K562 (cell line): ENCODE results near the gene GLDC. TPM values are rescaled to one million over a fixed set of nuclear protein-coding genes. Genes with fewer than 3 reads are reported as not detected.

Experiments
- ATAC-seq: fragments of 200-7000 bp; cut with Tn5 transposase; 3 replicates; pipeline ENCODE4 v1.9.1; 2020; ENCODE audit warnings: moderate library complexity
- BruUV-seq: library from RNA; stranded (reverse); fragments of 400-500 nt; replicated peaks from 2 replicates; lab custom pipeline; 2021; lab: Mats Ljungman, UMichigan
- CTCF ChIA-PET: fragments of 300-600 bp; formaldehyde crosslinking; extraction: SDS; loops from one replicate; lab custom pipeline; 2021; ENCODE audit warnings: low intra/inter-chr PET ratio; lab: Yijun Ruan, JAX
- POLR2A ChIA-PET: fragments of 300-600, 350-650 bp; sonication (Branson Sonifier 250); formaldehyde crosslinking; extraction: SDS; loops from one replicate; lab custom pipeline; 2021; ENCODE audit warnings: antibody characterized with exemption, inconsistent platforms; lab: Yijun Ruan, JAX
- DNase-seq, 4 experiments: peaks; one replicate each; pipeline versions ENCODE4 v3.0.0 to v3.0.0-alpha.2; 2011 to 2018; ENCODE audit warnings: low spot score in 3 of 4, mixed read lengths in 3 of 4; ENCODE audit errors: extremely low read depth in 1 of 4
- FAIRE-seq: peaks from 2 replicates; lab custom pipeline; 2011; peaks lifted over from hg19 to GRCh38; lab: Jason Lieb, UNC
- H2AFZ ChIP-seq: 2 replicates; pipeline ENCODE4 v1.6.0; 2011; ENCODE audit warnings: low read depth, low read length, control low read depth, inconsistent platforms
- H3K27ac ChIP-seq: fragments of 200-600 bp; 3 replicates; pipeline ENCODE4 v1.8.0; 2011; ENCODE audit warnings: low read depth, mild to moderate bottlenecking, control low read depth, inconsistent platforms, low read length, moderate library complexity, mixed read lengths; ENCODE audit errors: extremely low read depth
- H3K27me3 ChIP-seq, 2 experiments: fragments of 300-600 bp in 1 of 2; 2 replicates in 1 of 2; 3 replicates in 1 of 2; pipeline versions ENCODE4 v1.6.0 to v1.8.0; 2011; ENCODE audit warnings: inconsistent platforms in 2 of 2, low read length in 2 of 2, mild to moderate bottlenecking in 1 of 2, mixed read lengths in 1 of 2, moderate library complexity in 1 of 2; ENCODE audit not compliant: control insufficient read depth in 2 of 2, insufficient read depth in 2 of 2
- H3K36me3 ChIP-seq: fragments of 300-600 bp; 3 replicates; pipeline ENCODE4 v1.8.0; 2011; ENCODE audit warnings: mild to moderate bottlenecking, low read length, inconsistent platforms; ENCODE audit not compliant: control insufficient read depth, insufficient read depth
- H3K4me1 ChIP-seq, 2 experiments: fragments of 200-600 bp in 1 of 2; replicated peaks in 1 of 2; 2 replicates in 1 of 2; 3 replicates in 1 of 2; pipeline versions ENCODE4 v1.5.1 to v1.8.0; 2011; ENCODE audit warnings: inconsistent platforms in 2 of 2, low read length in 2 of 2, mild to moderate bottlenecking in 1 of 2, mixed read lengths in 1 of 2, moderate library complexity in 1 of 2; ENCODE audit not compliant: control insufficient read depth in 2 of 2, insufficient read depth in 2 of 2
- H3K4me2 ChIP-seq: 2 replicates; pipeline ENCODE4 v1.6.1; 2011; ENCODE audit warnings: low read length, control low read depth, inconsistent platforms, mixed read lengths; ENCODE audit not compliant: insufficient read depth
- H3K4me3 ChIP-seq: fragments of 200-600 bp; sonication (generic), shearing (Covaris generic); 2 replicates; pipeline ENCODE4 v1.5.1; 2016; ENCODE audit warnings: control low read depth, inconsistent platforms
- H3K79me2 ChIP-seq: fragments of 200-600 bp; 3 replicates; pipeline ENCODE4 v1.8.0; 2011; ENCODE audit warnings: low read length, inconsistent platforms; ENCODE audit not compliant: control insufficient read depth, insufficient read depth
- H3K9ac ChIP-seq, 2 experiments: 2 replicates each; pipeline versions ENCODE4 v1.6.0 to v1.6.1; 2011; ENCODE audit warnings: low read depth in 2 of 2, low read length in 2 of 2, control low read depth in 1 of 2, inconsistent platforms in 1 of 2, mild to moderate bottlenecking in 1 of 2, mixed read lengths in 1 of 2; ENCODE audit not compliant: insufficient read depth in 1 of 2
- H3K9me1 ChIP-seq: one replicate; pipeline ENCODE4 v1.6.0; 2011; ENCODE audit warnings: inconsistent platforms, mild to moderate bottlenecking, low read length, moderate library complexity; ENCODE audit not compliant: control insufficient read depth, insufficient read depth
- H3K9me3 ChIP-seq: replicated peaks from 2 replicates; pipeline ENCODE4 v1.5.1; 2011; ENCODE audit warnings: low read depth, low read length, inconsistent platforms; ENCODE audit not compliant: control insufficient read depth, insufficient read depth
- H4K20me1 ChIP-seq: replicated peaks from 2 replicates; pipeline ENCODE4 v1.6.1; 2011; ENCODE audit warnings: low read length, inconsistent platforms, mixed read lengths; ENCODE audit not compliant: control insufficient read depth, insufficient read depth
- BHLHE40 ChIP-seq: IDR thresholded peaks from 2 replicates; pipeline ENCODE4 v1.6.1; 2011; ENCODE audit warnings: low read length, improper control_type of control experiment
- CCNT2 ChIP-seq: IDR thresholded peaks from 2 replicates; pipeline ENCODE4 v1.6.1; 2011; ENCODE audit warnings: borderline replicate concordance, low read depth, mild to moderate bottlenecking, moderate library complexity, mixed read lengths, low read length; ENCODE audit not compliant: insufficient read length; ENCODE audit errors: extremely low read depth
- ETV1 ChIP-seq: fragments of 450-650 bp; conservative IDR thresholded peaks from 2 replicates; pipeline ENCODE4 v1.6.1; 2016; ENCODE audit warnings: missing genetic modification characterization, control low read depth, low read depth, missing compliant biosample characterization
- FOSL1 ChIP-seq: fragments of 200-800 bp; sonication (Bioruptor generic); conservative IDR thresholded peaks from 2 replicates; pipeline ENCODE4 v1.6.1; 2016; ENCODE audit warnings: missing genetic modification characterization, missing compliant biosample characterization
- HNRNPLL ChIP-seq: fragments of 200-400 bp; formaldehyde crosslinking; IDR thresholded peaks from 2 replicates; pipeline ENCODE4 v1.6.1; 2017; ENCODE audit warnings: low read length, low read depth, mild to moderate bottlenecking; ENCODE audit not compliant: poor library complexity, severe bottlenecking
- MCM3 ChIP-seq: fragments of 450-650 bp; IDR thresholded peaks from 2 replicates; pipeline ENCODE4 v1.6.1; 2016
- PTBP1 ChIP-seq: fragments of 200-400 bp; formaldehyde crosslinking; IDR thresholded peaks from 2 replicates; pipeline ENCODE4 v1.6.1; 2017; ENCODE audit warnings: low read depth, low read length
- ZNF639 ChIP-seq, 2 experiments: fragments of 200-800 bp in 1 of 2; sonication (Bioruptor generic) in 1 of 2; sonication (generic) in 1 of 2; formaldehyde crosslinking in 1 of 2; IDR thresholded peaks in 1 of 2; conservative IDR thresholded peaks in 1 of 2; 2 replicates each; pipeline versions ENCODE4 v1.5.0 to v1.6.1; 2016 to 2020; ENCODE audit warnings: missing compliant biosample characterization in 1 of 2, missing genetic modification characterization in 1 of 2, missing genetic modification reagents in 1 of 2
- WGBS: fragments of 100-300 bp; shearing (Covaris generic); methylation state at CpG from one replicate; pipeline ENCODE4 v1.1.6; 2016; ENCODE audit warnings: low coverage, mixed read lengths; ENCODE audit not compliant: insufficient coverage; ENCODE audit errors: missing lambda C conversion rate; 5-methylcytosine and 5-hydroxymethylcytosine counted together
- in situ Hi-C: fragments of 300-500 bp; cut with MboI; formaldehyde crosslinking; loops from 4 replicates; pipeline ENCODE4 v1.15.0; 2018; ENCODE audit warnings: inconsistent platforms, mixed read lengths
- intact Hi-C: fragments of 100-400 bp; cut with micrococcal nuclease; formaldehyde crosslinking; loops from 2 replicates; pipeline ENCODE4 v1.14.2; 2022
- polyA plus RNA-seq, 8 experiments: library from polyadenylated mRNA; depleted of rRNA in 4 of 8; stranded (reverse) in 5 of 8; unstranded in 3 of 8; fragments of >200 nt; fragmentation: Nextera tagmentation in 2 of 8; fragmentation: Illumina TruSeq in 1 of 8; extraction: Ambion mirVana in 2 of 8; extraction: Trizol in 1 of 8; gene quantifications; 2 replicates each; pipeline versions ENCODE4 v1.2.1 to v1.2.3, GENCODE V29; 2011 to 2014; ENCODE audit warnings: inconsistent platforms in 1 of 8, missing spikeins in 1 of 8
- total RNA-seq, 7 experiments: library from RNA; depleted of rRNA in 6 of 7; stranded (reverse); fragments of >200 nt in 6 of 7; fragmentation: Illumina TruSeq in 2 of 7; extraction: Trizol in 2 of 7; gene quantifications; 2 replicates each; pipeline versions ENCODE4 v1.2.1 to v1.2.3, GENCODE V29; 2011 to 2021; ENCODE audit warnings: low replicate concordance in 1 of 7

The GLDC gene
- total and polyA plus RNA-seq, 9 of the 15 experiments (the other 6 are each of a cell fraction or from before 2014, with no cell fraction given): 0.03 to 0.27 (median 0.08) TPM; not detected in 6

DNA sequence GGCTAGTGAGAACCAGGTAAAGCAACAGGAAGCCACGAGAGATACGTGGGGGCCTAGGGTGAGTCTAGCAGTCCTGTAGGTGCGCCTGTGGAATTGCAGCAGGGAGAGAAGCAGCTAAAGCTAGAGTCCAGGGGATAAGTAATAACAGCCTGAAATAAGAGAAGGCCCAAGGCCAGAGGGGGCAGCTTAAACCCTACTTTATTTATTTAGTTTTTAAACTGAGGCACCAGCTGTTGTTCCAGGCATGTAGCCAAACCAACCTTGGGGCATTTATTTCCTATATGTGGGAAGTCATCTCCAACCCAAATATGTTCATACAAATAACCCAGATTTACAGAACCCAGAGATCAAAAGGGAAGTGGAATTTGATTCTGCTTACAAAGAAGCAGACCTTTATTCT is 93.5 kb downstream of the GLDC start:
- no peaks in the 10 kb centered on the region for H3K79me2 ChIP-seq
- H3K27me3 ChIP-seq: peaks cover 2 to 13% of the 10 kb centered on the region in 2 experiments; a peak in 3 of 5 replicates
- no peaks in the 10 kb centered on the region for H3K4me1 ChIP-seq
- FAIRE-seq (no peak), ATAC-seq (0 out of 3 replicates have a peak, but pooled peaks have one; percentile 37), DNase-seq (no peak)
- ChIA-PET CTCF (no interaction called here), POLR2A (no interaction called here)
- H3K9me3 ChIP-seq: no peaks in the 10 kb centered on the region
- no peaks in the 10 kb centered on the region for H3K9me1 ChIP-seq
- H3K4me2 ChIP-seq: no peak overlapping the region
- H3K27ac ChIP-seq: no peak overlapping the region
- no peaks in the 10 kb centered on the region for H3K36me3 ChIP-seq
- in situ Hi-C loops (loop anchor here (25.0 kb wide), 1 partner anchor 490 kb away; no protein-coding TSS in a partner anchor), intact Hi-C loops (no loop called here)
- H2AFZ ChIP-seq: no peak overlapping the region
- no peak overlapping the region for H3K4me3 ChIP-seq
- 0% methylated on average over 1 of the region's 3 CpGs for WGBS
- no peak overlapping the region for H3K9ac ChIP-seq
- TF ChIP-seq BHLHE40 (no peak), ZNF639 (CRISPR knock-in tag; conservative IDR thresholded peaks at IDR 0.05 in 1 of 2, IDR thresholded peaks at IDR 0.05 in 1 of 2) (no peak), MCM3 (no peak), HNRNPLL (no peak), PTBP1 (no peak), FOSL1 (no peak), CCNT2 (no peak), ETV1 (tag) (no peak)
- TF ChIP-seq, all 486 proteins: peak for 0
- no peaks in the 10 kb centered on the region for H4K20me1 ChIP-seq
- BruUV-seq: no TSS peak
